Neural cell (in vitro differentiated cells): ENCODE results near the gene EPHA8.

ENCODE experiments used
- CTCF ChIP-seq: fragments of 450-650 bp; IDR thresholded peaks from 2 replicates; pipeline ENCODE4 v1.5.1; 2014; ENCODE audit warnings: antibody characterized with exemption, mild to moderate bottlenecking, moderate library complexity; ENCODE audit not compliant: poor library complexity, severe bottlenecking
- EP300 ChIP-seq: fragments of 450-650 bp; conservative IDR thresholded peaks from 2 replicates; pipeline ENCODE4 v1.6.1; 2014; ENCODE audit warnings: antibody characterized with exemption, mild to moderate bottlenecking, moderate library complexity; ENCODE audit not compliant: poor library complexity, severe bottlenecking
- EZH2 ChIP-seq: fragments of 200-600, 300-800 bp; shearing (Covaris generic), sonication (generic); IDR thresholded peaks from 2 replicates; pipeline ENCODE4 v1.6.1; 2014; ENCODE audit warnings: antibody characterized with exemption, low read length, borderline replicate concordance, mild to moderate bottlenecking; ENCODE audit not compliant: insufficient read depth, poor library complexity, severe bottlenecking
- MXI1 ChIP-seq: fragments of 450-650 bp; conservative IDR thresholded peaks from 2 replicates; pipeline ENCODE4 v1.6.1; 2014; ENCODE audit warnings: antibody characterized with exemption, mild to moderate bottlenecking; ENCODE audit not compliant: poor library complexity, severe bottlenecking
- POLR2AphosphoS5 ChIP-seq: IDR thresholded peaks from 2 replicates; pipeline ENCODE4 v1.6.1; 2012
- RAD21 ChIP-seq: fragments of 450-650 bp; conservative IDR thresholded peaks from 2 replicates; pipeline ENCODE4 v1.6.1; 2014; ENCODE audit warnings: antibody characterized with exemption, mild to moderate bottlenecking, moderate library complexity
- TAF1 ChIP-seq: IDR thresholded peaks from 2 replicates; pipeline ENCODE4 v1.6.1; 2012; ENCODE audit warnings: low read depth
- TF ChIP-seq, protein P1 (sequence below): IDR thresholded peaks from 2 replicates; pipeline ENCODE4 v1.6.1; 2012; ENCODE audit warnings: borderline replicate concordance

GRCh38 chr1:22600817-22601605 lies 37.7 kb downstream of the EPHA8 start:
- TF ChIP-seq POLR2AphosphoS5 (no peak), EZH2 (no peak), CTCF (no peak), MXI1 (no peak), EP300 (no peak), RAD21 (no peak), TAF1 (no peak)
- TF ChIP-seq, protein P1, sequence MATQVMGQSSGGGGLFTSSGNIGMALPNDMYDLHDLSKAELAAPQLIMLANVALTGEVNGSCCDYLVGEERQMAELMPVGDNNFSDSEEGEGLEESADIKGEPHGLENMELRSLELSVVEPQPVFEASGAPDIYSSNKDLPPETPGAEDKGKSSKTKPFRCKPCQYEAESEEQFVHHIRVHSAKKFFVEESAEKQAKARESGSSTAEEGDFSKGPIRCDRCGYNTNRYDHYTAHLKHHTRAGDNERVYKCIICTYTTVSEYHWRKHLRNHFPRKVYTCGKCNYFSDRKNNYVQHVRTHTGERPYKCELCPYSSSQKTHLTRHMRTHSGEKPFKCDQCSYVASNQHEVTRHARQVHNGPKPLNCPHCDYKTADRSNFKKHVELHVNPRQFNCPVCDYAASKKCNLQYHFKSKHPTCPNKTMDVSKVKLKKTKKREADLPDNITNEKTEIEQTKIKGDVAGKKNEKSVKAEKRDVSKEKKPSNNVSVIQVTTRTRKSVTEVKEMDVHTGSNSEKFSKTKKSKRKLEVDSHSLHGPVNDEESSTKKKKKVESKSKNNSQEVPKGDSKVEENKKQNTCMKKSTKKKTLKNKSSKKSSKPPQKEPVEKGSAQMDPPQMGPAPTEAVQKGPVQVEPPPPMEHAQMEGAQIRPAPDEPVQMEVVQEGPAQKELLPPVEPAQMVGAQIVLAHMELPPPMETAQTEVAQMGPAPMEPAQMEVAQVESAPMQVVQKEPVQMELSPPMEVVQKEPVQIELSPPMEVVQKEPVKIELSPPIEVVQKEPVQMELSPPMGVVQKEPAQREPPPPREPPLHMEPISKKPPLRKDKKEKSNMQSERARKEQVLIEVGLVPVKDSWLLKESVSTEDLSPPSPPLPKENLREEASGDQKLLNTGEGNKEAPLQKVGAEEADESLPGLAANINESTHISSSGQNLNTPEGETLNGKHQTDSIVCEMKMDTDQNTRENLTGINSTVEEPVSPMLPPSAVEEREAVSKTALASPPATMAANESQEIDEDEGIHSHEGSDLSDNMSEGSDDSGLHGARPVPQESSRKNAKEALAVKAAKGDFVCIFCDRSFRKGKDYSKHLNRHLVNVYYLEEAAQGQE, result no peak
